Tongue (tissue), 2 donors: ENCODE measurements around the gene ACAD11. TPM values are rescaled to one million over a fixed set of nuclear protein-coding genes. Genes with fewer than 3 reads are reported as not detected.
"Not testable (repeated sequence)": the region's sequence is repeated elsewhere in the genome, so short reads cannot be mapped to it uniquely, and the experiment has no call there.

ENCODE experiments used
- DNase-seq: peaks from one replicate; pipeline ENCODE4 v3.0.0-alpha.2; 2015
- total RNA-seq: library from RNA; depleted of rRNA; stranded (reverse); fragments of >200 nt; gene quantifications from one replicate; pipeline ENCODE4 v1.2.3, GENCODE V29; 2014

The ACAD11 gene
- total RNA-seq, 1 donor from 2014 or later = 28.3 TPM

DNA sequence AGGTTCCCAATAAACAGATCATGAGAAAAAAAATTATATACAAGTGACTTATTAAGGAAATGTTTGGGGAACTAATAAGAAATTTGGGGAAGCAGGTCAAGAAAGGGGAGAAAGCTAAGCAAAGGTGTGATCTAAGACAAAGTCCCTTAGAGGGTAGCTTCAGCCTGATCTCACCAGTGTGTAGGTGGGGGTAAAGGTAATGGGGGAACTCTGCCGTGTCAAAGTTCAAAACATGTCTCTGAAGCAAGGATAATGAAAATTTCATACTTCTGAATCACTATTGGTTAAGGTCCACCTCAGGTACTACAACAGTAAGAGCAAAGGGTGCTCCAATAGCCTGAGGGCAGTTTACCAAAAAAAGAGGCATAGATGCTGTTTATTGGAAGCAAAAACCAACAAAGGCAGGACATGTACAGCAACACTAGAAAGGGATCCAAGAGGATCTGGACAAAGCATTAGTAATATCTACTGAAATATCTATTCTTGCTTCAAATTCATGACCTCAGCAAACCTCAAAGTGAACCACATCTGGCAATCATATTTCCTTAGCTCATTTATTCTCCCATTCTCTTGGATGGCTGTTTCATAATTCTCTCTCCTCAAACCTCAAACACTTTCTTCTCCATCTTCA lies 6.9 kb downstream of the ACAD11 start:
- DNase-seq = no peak

DNA sequence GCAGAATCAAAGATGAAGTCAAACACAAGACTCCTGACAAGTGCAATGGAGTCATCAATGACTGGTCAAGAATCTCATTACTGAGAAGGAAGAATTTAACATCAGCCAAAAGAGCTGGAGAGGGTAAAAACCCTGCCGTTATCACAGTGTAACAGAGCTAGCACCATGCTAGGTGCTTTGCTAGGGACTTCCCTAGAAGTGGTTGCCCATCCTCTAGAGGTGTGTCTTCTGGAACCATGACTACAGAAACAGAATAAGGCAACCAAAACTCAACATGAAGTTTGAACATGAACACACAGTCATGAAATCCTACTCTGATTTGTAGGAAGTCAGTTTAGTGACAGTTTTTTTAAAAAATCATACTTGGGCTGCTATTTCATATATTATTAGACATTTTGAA lies 9.5 kb downstream of the ACAD11 start:
- no peak for DNase-seq

DNA sequence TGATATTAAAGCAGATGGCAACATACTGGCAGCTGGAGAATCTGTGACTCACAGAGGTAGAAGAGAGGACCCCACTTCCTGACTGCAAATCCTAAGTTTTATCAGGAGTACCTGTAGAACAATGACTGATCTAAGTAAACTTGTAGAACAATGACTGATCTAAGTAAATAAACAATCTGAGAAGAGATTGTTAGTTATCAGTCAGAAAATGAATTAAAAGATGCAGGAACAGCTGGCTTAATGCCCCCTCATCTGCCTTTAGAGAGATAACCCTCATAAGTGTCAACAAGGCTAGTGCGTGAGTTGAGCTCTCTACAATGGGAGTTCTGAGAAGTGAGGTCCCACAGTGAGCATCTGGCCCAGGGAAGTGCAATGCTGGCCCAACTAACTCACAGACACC lies 14.6 kb downstream of the ACAD11 start:
- DNase-seq = no peak

DNA sequence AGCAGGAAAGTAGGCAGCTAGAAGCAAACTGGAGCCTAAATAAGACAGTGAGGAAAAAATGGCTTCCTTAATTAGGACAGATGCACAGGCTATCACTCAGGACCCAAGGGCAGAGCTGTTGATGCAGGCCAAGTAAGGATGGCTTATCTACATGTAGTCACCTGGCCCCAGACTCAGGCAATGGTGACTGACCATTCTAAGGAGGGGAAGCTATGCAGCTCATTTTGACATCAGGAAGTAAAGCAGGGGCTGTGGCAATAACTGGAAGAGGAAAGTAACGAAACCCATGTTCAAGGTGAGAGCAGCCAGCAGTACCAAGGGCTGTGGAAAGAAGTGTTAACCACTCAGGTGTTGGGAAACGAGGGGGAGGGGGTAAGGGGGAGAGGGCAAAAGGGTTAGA lies 16.2 kb downstream of the ACAD11 start:
- no peak for DNase-seq

DNA sequence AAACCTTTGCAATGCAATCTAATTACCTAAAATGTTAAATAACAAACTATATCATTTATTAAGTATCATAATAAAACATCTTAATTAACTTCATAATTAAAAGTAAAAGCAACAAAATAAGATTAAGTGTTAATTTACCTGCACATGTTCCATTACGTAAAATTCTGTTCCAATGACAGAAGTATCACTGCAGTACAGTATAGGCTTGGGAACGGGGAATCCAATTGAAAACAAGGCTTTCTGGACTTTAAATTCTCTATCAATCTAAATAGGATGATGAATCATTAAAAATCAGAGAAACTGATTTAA lies 17.1 kb downstream of the ACAD11 start:
- DNase-seq = no peak

DNA sequence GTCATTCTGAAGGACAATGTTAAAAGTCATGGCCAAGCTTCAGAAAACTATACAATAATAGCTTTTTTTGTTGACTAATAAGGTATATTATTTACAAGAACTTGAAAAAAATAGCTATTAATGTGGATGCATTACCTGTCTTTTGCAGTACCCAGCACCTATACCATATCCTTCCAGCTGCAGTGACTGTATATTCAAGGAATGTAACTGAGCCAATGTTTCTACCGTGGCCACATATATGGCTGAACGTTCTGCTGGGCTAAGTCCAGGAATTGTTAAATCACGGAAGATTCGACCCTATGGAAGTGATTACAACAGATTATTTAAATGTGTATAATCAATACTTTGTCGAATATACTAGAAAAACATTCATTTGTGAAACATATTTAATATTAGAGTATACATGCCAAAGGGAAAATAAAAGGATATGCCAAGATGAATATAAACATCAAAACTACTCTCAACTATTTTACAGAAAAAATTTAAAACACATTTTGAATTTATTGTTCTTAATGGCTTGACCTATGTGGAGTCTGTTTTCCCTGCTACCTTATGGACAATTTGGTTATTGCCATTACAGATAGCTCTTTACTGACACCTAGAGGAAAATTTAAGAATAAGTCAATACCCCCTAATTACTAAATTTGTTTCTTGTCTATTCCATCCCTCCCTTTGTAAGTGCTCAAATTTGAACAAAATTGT lies 17.6 kb downstream of the ACAD11 start:
- peak; percentile 74 for DNase-seq

DNA sequence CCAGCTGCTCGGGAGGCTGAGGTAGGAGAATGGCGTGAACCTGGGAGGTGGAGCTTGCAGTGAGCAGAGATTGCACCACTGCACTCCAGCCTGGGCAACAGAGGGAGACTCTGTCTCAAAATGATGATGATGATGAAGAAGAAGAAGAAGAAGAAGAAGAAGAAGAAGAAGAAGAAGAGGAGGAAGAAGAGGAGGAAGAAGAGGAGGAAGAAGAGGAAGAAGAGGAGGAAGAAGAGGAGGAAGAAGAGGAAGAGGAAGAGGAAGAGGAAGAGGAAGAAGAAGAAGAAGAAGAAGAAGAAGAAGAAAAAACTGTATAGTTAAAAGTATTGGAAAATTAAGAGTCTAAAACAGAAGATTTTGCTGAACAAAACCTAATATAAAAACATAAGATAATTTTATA lies 18.2 kb downstream of the ACAD11 start:
- not testable (repeated sequence) for DNase-seq

DNA sequence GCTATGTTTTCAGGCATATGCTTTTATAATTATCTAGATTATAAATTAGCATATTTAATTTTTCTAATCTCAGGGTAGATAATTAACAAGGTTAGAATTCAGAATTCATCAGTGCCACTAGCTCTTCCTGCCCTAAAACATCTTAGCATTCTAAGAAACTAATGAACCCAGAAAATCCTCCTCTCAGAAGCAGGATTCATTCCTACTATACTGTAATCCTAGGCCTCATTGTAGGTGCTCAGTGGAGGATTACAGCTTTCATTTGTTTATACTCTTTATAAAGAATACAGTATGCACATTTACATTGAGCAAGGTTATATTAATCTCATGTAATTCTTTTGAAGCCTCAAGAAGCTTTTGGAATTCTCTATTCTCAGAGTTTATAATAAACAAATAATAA lies 20.9 kb downstream of the ACAD11 start:
- no peak for DNase-seq

DNA sequence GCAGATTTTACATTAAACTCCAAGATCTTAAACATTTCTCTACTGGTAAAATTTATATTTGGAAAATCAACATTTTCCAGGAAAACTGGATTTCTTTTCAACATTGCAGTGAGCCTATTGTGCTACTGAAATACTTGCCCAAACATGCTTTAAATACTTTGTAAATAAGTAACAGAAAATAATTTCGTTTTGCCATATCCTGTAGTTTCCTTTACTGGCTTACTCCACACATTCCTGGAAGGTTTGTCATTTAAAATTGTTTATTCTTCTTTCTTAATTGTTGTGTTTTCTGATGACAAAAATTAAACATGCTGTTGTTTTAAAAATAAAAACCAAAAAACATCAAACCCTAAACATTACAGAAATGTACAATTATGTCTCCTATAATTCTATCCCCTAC lies 22.0 kb downstream of the ACAD11 start:
- DNase-seq = no peak

DNA sequence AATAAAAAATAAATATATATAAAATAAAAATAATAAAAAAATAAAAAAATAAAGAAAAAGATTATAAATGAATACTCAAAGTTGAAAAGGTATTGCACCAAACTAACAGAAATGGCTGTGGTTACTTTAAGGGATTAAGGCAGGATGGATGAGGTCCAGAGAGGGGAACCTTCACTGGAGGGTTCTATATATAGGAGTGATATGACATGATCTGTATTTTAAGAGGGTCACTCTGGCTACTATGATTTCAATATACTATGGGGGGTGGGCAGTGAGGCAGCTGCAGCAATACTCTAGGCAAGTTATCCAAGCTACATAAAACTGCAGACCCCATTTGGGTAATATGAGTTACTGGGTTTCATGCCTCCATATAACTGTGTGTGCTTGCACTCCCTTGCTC lies 24.6 kb downstream of the ACAD11 start:
- DNase-seq = peak; percentile 12

DNA sequence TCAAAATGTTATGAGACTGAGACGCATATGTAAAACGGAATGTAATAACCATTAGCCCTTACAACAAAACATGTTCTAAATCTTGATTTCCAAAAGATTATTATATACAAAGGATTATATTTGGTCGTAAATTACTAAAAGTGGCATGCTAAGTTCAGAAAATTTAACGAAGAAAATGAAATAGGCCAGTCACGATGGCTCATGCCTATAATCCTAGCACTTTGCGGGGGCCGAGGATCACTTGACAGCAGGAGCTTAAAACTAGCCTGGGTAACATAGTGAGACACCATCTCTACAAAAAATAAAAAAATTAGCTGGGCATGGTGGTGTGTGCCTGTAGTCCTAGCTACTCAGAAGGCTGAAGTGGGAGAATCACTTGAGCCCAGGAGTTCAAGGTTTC lies 29.0 kb downstream of the ACAD11 start:
- no peak for DNase-seq

DNA sequence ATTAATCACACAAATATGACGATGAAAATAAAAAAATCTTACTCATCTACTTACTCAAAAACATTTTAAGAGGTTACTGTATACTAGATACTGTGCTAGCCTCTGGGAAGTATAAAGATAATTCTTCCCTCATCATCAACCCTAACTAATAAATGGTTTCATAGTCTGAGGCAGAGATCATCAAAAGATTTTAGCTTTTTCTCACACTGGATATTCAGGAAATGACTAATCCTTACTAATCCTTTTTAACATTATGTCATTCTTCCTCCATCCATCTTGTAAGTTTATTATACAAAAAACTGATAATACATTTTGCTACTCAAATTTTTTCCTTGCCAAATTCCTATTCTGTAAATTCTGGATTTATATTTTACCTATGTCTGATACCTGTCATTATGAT lies 29.7 kb downstream of the ACAD11 start:
- no peak for DNase-seq

DNA sequence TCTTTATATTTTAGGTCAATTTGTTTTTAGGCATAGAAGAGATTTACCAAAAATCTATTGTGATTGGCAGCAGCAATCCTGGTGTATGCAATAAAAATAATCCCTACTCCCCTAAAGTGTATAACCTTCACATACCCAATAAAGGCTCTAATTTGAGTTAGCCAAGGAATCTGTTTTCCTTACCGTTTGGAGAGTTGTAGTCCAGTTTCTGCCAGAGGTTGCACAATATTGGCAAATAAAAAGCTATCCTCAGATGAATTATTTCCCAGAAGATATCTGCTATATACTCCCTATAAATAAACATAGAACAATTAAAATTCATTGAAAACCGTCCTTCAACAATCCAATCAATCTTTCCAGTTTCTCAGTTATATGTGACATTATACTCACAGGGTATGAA lies 31.5 kb downstream of the ACAD11 start:
- DNase-seq = no peak

DNA sequence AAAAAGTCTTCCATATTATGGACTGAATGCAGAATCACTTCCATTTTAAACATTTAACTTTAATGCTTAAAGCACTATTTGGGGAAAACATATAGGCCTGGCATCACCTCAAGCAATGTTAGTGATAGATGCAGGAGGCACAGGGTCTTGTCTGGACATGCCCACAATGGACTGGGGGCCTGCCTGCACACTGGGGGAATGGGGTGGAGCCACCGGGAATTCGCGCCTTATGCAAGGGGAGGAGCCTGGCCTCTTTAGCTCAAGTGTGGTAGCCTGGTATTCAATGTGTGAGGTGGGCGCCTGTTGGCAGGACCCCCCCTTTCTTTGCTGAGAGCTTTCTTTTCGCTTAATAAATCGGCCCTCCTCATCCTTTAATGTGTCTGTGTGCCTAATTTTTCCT lies 32.7 kb downstream of the ACAD11 start:
- DNase-seq = no peak

DNA sequence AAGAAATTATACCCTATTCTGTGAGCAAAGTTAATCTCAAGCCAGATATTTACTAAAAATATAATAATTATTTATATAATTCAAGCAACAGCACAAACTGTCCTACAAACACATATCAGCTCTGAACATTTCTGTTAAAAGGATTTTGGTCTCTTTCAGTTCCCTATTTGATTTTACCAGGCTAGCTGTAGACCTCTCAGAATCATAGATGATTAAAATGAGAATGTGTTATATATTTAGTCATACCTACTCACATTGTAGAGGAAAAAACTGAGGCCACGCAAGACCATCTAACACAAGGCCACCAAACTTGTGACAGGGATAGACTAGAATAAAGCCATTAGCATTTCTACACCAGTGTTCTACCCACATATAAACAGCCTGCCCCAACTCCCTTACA lies 34.0 kb downstream of the ACAD11 start:
- no peak for DNase-seq

DNA sequence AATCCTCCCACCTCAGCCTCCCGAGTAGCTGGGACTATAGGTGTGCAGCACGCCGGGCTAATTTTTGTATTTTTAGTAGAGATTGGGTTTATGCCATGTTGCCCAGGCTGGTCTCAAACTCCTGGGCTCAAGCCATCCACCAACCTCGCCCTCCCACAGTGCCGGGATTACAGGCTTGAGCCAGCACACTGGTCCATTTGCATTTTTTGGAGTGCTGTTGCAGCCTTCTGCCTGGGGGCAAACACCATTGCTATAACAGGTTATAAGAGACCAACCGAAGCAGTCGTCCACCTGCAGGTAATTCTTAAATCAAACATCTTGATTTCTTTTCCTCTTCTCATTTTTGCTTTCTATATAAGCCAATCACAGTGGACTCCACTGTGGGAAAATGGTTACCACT lies 34.8 kb downstream of the ACAD11 start:
- DNase-seq = no peak

DNA sequence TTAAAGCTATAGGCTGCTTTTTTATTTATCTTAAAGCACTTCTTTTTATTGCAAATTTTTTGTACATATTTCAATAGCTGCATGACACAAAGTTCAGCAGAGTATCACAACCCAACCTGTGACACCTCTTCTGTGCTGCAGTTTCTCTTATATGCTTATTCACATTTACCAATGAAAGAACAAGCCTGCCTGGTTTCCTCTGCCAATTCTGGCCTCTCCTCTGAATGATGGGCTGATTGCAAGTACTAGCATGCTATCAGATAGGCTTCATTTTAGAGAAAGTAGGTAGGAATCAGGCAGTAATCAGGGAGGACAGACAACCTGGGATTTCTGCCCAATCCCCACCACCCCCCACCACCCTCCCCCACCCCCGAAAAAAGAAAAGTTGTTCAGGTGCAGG lies 36.0 kb downstream of the ACAD11 start:
- DNase-seq = no peak

DNA sequence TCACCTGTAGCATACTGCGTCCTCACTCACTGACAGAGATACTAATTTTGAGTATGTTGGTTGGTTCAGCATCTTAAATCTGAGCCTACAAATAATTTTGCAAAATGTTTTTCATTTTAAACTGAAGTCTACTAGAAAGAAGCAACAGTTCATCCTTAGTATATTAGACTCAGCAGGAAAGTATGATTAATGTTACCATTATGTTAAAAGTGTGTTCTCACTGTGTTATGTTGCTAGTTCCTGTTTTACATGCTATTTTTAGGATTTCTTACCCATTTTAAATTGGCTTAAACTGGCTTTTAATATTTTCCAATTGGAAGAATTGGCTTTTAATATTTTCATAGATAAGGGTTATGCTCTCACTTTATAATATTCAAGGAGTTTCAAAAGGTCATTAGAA lies 36.8 kb downstream of the ACAD11 start:
- DNase-seq = no peak

DNA sequence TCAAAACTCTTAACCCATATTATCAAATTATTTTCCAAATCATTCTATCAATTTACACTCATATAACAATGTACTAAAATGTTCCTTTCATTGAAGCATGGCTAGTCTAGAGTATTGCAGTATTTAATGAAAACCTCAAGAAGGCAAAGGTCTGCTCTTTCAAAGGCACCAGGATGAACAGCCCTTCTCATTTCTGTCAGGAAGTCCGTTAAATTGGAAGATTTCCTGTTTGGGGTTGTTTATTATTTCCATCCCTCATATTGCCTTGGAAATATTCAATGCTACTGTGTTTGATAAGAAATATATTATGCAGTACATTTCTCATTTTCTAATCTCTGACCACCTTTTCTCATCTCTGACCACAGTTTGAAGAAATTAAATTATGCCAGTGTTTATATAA lies 37.5 kb downstream of the ACAD11 start:
- no peak for DNase-seq

DNA sequence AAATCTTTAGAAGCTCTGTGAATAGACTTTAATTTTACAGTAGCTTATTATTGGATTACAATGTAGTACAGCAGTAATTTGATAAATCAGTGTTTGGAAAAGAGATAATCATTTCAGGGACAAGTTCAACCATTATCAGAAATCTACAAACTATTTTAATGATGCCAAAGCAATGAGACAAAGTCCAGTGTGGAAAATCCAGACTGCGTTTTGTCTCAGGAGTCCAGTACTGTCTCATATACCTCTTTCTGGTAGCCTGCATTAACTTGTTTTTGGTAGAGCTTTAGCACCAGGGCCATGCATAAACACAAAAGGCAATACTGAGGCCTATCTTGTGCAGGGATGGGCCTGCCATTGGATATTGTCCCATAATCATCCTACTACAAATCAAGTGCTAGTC lies 42.8 kb downstream of the ACAD11 start:
- DNase-seq = no peak

DNA sequence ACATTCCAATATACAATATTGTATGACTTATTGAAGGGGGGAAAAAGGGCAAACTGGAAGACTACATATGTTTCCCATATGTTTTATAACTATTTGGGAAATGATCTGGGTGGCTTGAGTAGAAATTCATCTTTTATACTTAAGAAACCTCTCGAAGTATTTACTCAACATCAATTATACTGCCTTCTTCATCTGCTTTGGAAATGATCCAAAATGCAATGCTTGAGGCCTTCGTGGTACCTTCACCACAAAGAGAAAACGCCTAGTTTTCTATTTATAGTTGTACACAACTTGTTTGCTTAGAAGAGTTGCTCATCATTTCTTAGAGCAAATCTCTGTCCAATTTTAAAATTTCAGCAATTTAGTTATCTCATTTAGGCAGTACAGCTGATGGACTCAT lies 43.7 kb downstream of the ACAD11 start:
- DNase-seq = no peak

DNA sequence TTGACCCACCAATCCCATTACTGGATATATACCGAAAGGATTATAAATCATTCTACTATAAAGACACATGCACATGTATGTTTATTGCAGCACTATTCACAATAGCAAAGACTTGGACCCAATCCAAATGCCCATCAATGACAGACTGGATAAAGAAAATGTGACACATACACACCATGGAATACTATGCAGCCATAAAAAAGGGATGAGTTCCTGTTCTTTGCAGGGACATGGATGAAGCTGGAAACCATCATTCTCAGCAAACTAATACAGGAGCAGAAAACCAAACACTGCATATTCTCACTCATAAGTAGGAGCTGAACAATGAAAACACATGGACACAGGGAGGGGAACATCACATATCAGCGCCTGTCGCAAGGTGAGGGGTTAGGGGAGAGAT lies 44.3 kb downstream of the ACAD11 start:
- DNase-seq = not testable (repeated sequence)

DNA sequence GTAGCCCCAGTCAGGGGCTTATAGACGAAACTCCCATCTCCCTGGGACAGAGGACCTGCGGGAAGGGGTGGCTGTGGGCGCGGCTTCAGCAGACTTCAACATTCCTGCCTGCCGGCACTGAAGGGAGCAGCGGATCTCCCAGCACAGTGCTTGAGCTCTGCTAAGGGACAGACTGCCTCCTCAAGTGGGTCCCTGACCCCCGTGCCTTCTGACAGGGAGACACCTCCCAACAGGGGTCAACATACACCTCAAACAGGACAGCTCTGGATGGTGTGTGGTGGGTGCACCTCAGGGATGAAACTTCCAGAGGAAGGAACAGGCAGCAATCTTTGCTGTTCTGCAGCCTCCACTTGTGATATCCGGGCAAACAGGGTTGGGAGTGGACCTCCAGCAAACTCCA lies 53.0 kb downstream of the ACAD11 start:
- not testable (repeated sequence) for DNase-seq

DNA sequence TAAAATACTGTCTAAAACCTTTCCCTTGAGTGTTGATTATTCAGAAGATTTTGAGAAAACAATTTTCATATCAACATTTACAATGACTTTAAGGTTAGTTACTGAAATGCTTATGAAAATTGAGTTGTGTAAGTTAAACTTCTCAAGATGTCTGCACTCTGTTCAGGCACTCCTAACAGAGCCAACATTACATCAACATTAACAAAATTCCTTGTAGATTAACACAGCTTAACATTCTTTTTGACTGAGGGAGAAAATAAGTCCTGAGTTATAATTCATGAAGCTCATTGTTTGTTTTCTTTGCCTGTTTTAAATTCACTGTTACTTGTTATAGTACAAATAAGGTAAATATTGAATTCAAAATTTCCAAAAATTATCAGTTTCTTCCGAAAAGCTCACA lies 53.5 kb downstream of the ACAD11 start:
- DNase-seq = peak; percentile 10

DNA sequence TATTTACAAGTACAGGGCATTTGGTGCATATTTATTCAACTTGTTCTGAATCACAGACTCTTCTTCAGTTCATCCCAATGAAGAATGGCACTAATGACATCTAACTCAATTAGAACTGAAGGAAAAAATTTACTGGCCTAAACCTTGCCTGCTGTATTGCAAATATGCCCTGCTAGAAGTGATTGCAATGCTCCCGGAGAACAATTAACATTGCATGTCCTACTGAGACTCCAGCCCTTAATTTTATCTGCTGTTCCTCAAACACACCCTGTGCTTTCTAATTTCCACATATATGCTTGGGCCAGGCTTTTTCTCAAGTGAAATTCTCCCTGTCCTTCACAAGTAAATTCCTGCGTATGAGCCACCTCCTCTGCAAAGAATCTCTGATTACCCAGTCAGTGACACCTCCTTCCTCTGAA lies 54.2 kb downstream of the ACAD11 start:
- DNase-seq = no peak
